NCI-H748 treated with DMSO at 0.1 percent for 48 hours (cell line): Measurements from ENCODE around the gene GCSAM.
"Not testable (repeated sequence)": the region's sequence is repeated elsewhere in the genome, so short reads cannot be mapped to it uniquely, and the experiment has no call there.

Experiments used
- DNase-seq: peaks from one replicate; lab custom pipeline; 2025; lab: John Stamatoyannopoulos, UW

GCSAM gene

GRCh38 chr3:112074006-112074405, 59.0 kb downstream of the GCSAM start:
- no peak for DNase-seq

- not testable (repeated sequence) for DNase-seq
Observed at GRCh38 chr3:112072387-112073060, 60.5 kb downstream of the GCSAM start.
